Stimulated activated CD4-positive, alpha-beta T cell treated with anti-CD3 and anti-CD28 coated beads, Interleukin-12 subunit alpha, Interleukin-12 subunit beta, amount 100 ng/mL, for 48 hours (primary cell): Measurements from ENCODE around the gene S100A10.

Experiments used
- DNase-seq, 3 donors: peaks; one replicate each; pipeline ENCODE4 v3.0.0-alpha.2; 2020; ENCODE audit warnings: low read depth in 2 of 3, low spot score in 1 of 3

The S100A10 gene

DNA sequence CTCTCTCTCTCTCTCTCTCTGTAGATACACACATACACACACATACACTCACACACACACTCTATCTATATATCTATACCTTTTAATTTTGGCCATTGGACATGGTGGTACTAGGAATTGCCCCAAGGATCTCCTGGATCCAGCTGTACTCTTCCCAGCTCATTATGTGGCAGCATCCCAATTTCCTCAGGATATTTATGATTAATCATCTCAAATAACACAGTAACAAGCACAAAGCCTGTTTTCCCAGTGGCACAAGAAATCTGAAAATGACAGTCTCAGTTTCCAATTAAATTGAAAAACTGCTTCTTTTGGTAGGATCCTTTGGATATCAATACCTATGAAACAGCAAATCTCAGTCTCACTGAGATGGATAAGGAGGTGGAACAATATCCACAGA lies 27.6 kb downstream of the S100A10 start:
- DNase-seq = no peak

DNA sequence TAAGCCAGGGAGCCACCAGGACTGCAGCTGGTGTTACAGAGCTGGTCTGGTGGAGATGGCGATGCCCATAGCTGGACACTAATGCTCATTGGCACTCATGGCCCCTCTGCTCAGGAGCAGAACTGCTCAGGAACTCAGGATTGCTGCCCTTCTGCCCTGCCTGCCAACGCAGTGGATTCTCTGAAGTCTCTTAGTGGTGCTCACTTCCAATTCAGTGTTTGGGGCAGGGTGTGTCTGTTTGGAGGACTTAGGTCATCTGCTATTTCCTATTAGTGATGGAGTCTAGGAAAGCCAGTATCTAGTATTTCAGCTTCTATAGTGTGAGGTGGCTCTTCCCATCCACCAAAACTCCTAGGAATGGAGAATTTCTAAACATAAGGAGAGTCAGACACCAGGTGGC lies 29.1 kb downstream of the S100A10 start:
- DNase-seq = no peak

DNA sequence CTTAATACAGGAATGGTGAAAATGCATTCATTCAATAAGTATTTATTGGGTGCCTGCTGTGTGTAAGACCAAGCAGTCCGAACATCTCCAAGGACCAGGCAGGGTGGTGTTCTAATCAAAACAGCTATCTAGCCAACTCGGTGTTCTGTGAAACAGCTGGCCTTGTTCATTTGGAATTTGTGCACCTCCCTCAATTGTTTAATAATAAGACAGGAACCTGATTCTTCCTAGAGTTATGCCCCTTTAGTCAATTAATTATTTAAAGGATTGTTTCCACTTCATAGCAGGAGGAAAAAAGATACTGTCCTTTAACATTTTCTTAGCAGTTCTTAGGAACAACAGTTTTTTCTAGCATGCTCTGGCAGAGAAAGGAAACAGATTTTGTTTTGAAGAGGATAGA lies 30.4 kb downstream of the S100A10 start:
- DNase-seq = no peak

DNA sequence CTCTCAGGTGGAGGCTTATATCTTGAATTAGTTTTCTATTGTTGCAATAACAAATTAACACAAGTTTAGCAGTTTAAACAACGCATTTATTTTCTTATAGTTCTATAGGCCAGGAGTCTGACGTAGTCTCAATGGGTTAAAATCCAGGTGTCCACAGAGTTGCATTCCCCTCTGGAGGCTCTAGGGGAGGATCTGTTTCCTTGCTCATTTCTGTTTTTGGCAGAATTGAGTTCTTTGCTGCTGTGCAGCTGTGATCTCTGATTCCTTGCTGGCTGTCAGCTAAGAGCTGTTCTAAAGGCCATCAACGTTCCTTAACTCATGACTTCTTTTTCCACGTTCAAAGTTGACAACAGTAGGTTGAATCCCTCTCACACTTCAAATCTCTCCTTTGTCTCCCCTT lies 31.8 kb downstream of the S100A10 start:
- DNase-seq = no peak

DNA sequence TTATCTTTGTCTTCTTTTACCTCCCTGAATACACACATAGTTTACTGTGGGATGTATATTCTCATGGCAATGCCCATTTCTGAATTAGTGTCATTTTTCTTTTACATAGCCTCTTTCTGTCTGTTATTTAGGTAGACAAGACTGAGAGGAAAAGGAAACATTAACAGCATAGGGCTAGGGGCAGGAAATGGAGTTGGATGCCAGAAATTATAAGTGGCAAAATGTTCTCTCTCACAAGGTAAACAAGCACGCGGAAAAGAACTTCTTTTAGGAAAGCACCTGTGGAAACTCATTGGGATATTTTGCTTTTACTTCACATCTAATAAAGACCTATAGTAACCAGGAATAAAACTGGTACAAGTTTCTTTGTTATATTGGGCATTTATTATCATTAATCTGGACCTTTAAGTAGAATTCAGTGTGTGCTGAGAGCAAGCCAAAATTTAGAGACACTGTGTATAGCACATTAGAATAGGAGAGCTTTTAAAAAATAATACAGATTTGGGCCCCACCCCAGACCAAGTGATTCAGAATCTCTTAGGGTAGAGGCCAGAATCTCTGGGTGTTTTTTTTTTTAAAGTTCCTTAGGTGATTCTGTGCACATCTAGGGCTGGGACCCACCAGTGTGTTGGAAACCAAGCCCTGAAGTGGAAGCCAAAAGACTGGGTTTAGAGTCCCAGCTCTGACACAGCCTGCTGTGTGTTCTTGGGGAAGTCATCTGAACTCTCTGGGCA lies 32.7 kb downstream of the S100A10 start:
- DNase-seq = no peak

DNA sequence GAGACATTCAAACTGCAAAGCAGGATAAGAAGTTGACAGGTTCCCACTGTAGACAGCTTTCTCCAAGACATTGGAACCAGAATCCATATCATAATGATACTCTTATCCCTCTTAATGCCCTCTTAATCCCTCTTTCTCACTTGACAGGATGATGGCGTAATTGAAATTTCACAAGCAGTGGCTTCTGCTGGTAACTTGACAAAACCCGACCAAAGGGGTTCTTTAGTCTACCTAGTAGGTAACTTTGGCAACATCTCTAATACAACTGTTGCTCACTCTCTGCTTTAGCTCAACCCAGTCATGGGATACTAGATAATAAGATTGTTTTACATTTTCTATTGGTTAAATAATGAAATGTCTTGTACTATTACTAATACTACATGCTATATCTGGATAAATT lies 34.7 kb downstream of the S100A10 start:
- no peak for DNase-seq

DNA sequence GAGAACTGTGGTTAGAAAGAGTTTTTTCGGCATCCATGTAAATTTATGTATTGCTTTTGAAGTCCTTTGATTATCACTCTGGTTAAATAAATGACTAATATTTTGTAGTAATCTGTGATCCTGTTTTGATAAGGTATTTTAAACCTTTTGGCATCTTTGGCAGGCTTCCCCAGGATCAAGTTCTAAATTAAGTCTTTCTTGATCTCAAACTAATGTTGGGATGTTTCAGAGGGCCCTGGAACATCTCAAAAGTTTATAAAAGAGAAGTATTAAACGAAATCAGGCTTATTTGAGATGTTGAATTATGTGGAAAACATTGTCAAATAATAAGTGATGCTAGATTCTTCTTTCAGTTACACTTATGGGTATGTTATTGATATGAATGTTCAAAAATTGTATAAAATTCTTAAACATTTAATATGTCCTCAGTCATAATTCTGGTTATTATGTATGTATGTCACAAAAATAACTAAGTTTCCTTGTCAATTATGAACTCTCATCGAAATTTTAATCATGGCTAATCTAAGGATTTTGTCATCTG lies 36.6 kb downstream of the S100A10 start:
- no peak for DNase-seq

DNA sequence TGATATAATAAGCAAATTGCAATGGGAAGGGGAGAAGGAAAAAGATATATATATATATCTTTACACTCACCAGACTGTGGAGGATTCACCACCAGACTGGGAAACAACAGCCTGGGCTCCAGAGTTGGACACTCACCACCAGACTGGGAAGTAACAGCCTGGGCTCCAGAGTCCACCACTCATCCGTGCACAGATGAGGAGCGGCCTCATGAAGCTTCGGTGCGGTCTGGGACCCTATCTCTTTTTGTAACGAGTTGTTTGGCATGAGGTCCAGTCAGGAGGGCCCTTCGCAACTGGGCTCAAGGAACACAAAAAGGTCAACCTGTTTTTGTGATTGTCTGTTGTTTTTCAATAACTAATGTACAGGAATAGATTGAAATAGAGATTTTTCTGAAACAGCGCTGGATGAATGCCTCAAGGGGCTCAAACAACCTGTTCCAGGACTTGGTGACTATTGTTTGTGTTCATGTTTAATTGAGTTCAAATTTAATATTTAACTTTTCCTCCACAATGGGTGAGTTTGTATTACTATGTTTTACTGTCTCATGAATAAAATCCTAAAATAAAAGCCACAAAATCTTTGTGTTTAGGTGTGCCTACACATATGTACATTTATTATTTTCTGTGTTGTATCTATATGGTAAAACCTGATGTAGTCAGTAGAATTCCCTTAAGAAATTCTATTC lies 40.1 kb downstream of the S100A10 start:
- DNase-seq = no peak

DNA sequence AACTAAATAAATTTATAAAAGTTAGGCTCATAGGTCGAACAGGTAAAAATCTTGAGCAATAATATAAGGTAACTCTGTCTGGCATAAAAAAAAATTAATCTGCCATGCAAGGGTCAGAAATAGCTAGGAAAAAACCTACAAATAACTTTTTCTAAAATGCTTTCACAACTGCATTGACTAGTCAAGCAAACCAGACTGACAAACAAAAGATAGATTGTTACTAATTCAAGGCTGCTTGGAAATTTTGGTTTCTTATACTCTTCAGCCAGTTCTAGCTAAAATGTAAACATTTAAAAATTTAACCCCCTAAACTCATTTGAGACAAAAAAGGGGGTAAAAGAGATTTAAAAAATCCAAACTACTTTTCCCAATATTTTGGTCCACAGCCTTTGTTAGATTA lies 40.8 kb downstream of the S100A10 start:
- no peak for DNase-seq

DNA sequence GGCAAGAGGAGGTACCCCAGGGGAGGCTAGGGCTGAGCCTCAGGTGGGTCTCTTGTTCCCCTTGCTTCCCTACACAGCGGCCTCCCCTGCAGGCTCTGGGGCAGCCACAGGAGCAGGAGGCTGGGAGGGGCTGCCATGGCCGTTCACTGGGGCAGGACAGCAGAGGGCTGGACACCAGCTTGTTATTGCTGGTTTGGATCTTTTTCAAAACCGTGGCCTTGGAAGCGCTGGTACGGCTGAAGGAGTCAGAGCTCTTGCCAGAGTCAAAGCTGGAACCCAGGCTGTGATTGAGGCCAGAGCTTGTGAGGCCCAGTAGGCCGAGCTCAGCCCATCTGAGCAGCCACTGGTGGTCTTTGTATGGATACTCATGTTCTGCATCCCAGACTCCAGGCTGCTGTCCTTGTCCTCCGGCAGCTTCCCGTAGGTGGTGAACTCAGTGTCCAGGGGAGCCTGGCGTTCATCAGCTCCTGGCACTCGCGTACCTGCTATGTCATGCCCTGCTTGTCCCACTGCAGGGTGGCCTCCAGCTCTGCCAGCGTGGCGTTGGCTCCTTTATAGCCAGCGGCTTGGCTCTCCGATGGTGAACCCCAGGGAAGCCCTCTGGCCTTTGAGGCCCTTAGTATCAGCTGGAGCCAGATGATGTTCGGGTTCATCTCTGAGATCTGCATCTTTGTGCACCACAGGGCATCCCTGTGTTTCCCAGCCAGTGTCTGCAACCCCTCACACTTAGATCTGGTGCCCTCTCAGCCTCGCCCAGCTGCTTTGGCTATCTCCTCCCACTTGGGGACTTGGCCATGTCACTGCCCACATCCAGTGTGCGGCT lies 44.1 kb downstream of the S100A10 start:
- DNase-seq = no peak

DNA sequence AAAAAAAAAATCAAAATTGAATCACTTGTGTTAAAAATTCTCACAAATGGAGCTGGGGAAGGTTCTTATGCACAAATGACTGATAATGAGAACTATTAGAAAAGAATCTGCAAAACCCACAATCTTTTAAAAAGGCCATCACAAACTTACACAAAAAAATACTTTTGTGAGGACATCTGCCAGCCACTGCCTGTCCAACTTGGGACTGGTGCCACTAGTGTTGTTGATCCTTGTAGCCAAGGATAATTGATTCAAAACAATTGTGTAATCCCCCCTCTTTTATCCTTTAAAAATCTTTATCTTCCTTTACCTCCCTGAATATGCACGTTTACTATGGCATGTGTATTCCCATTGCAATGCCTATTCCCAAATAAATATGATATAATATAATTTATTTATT lies 45.2 kb downstream of the S100A10 start:
- no peak for DNase-seq

DNA sequence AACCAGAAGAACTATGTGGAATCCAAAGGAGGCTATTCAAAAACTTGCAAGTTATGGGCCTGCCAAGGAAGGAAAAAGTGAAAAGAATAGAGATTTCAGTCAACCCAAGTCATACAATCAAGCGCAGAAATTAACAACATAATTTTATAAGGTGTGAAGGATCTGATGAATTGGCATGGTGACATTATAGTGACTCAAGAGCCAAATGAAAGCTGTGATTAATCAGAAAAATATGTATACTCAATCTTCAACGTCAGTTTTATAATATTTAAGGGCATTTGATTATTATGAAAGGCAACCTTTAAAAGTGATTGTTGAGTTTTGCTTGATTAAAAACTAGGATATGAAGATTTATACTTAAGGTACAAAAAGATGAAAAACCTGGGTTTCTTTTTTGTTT lies 46.5 kb downstream of the S100A10 start:
- DNase-seq = no peak

DNA sequence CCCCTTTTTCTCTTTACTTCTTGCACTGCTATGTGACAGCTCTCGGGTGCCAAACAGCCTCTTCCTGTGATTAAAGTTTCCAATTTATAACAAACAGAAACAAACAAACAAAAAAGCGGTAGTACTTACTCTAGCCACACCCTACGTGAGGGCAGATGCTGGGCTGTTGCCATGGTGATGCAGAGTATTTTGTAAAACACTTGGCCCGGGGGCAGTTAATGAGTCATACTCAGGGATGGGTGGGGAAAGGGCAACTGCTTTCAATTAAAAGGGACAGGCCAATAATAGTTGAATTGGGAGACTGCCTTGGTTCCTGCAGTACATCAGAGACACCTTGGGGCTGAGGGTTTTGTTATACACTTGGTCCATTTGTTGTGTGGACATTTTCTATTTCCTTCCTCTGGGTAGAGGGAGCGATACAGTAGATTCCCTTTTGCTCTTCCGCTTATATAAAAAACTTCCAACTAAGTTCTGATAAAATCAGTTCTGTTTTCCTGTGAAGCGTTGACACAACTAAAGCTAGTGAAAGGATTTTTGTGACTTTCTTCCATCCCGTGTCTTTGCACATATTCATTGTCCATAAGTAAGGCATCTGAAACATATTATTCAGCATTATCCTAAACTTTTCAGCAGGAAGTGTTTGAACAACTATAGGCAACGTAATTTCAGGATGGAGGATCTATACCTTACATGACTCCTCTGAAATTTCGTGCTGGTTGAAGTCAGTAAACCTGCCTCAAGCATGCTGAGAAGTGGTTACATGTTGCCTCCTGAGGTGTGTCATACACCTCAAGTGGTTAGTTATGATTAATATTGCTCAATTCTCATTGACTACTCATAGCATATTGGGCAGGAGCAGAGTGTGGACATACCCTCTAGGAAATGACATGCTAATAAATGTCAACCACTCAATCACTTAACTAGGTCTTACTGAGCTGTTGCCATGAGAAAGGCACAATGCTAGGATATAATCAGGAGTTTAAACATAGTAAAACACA lies 47.6 kb downstream of the S100A10 start:
- peak; percentile 55 to 63 (median 59) for DNase-seq

DNA sequence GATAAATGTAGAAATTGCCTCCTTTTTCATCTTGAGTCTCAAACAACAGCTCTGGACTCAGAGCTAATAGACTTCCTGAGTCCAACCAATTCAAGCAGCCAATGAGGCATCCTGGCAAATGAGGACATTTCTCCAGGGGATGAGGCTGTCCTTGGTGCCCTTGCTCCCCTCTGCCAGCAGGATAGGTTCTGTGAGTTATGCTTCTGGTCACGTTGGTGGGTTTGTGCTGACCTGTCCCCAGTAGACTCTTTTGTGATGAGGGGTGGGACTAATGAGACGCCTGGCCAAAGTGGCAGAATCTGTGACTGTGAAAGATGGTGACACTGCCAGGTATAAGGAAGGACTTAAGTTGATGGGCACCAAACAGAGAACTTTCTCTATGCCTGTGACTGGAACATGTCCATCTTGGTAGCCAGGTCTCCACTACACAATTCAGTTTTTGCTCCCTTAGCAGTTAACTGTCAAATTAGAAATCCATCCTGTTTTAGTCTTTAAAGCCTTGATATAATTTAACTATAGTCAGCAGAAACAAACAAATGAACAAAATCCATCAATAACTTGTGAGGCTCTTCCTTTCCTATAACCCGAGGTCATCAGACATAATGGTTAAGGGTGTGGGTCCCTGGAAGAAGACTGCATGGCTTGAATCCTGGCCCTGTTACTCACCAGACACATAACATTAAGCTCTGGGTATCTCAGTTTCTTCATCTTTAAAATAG lies 48.6 kb downstream of the S100A10 start:
- DNase-seq = no peak

DNA sequence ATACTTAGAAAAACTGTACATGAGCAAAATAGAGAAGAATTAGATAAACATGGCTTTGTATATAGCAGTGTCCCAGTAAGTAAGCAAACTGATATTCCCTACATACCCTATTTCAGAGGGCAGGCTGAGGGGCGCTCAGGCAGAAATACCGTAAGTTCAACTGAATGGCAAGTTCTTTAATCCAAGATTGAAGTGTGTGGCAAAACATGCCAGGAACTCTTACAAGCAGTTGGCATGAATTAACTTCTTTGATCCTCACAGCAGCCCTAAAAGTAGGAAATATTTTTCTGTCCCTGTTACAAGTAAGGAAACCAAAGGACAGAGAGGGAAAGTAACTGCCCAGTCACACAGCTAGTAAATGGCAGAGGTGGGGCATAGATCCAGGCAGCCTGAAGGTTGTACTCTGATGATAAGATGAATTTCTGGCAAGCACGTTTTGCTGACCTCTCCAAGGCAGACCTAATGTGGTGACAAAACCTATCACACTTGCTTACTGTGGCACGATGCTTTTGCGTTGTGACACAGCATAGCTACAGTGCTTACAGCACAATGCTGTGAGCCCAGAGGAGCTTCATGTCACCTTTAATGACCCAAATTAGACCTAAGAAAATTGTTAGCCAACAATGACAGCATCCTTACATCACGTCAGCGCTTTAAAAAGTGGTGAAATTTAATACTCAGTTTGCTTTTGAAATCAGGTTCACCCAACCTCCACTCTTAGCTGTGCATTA lies 49.4 kb downstream of the S100A10 start:
- DNase-seq = no peak

DNA sequence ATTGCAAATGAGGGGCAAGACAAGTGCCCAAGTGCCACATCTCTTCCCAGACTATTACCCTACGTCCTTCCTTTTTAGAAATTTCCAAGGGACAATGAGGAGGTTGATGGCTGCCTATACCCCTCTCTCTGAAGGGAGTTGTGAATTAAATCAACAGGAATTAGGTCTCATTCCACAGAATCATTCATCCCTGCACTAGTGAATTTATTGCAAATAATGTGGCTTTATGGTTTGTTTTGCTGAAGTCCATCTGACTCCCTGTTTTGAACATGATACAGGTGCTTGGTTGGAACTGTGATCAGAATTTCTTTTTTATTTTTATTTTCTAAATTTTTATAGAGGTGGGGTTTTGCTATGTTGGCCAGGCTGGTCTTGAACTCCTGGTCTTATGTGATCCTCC lies 50.1 kb downstream of the S100A10 start:
- no peak for DNase-seq

DNA sequence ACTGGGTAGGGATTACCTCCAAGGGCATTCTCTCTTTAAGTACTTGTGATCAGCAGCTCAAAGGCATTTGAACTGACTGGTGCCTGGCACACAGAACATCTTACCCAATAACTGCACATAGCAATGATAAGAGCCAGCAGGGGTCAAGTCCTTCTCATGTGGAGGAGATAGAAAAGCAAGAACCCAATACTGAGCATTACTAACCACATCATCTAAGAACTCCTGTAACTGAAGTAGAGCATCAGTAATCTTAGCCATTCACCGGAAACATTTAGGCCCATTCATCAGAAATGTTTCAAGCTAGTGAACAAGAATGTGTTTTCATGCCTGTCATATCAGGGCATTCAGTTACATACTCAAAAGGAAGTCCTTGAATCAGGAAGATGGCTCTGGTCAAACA lies 50.8 kb downstream of the S100A10 start:
- no peak for DNase-seq

DNA sequence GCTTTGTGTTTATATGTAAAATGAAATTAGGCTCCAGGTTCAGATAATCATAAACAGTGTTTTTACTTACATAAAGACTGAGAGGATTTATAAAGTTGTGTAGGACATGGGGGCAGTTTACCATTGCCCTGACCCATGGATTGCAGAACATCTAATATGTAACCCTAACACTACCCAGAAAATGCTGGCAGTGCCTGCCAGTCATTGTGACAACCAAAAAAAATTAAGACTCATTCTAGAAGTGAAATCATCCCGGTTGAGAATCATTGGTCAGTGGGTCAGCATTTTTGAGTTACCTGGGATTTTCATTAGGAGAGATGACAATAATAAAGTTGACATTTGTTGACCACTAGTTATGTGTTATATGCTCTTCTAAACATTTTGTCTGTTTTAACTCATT lies 53.1 kb downstream of the S100A10 start:
- DNase-seq = no peak

DNA sequence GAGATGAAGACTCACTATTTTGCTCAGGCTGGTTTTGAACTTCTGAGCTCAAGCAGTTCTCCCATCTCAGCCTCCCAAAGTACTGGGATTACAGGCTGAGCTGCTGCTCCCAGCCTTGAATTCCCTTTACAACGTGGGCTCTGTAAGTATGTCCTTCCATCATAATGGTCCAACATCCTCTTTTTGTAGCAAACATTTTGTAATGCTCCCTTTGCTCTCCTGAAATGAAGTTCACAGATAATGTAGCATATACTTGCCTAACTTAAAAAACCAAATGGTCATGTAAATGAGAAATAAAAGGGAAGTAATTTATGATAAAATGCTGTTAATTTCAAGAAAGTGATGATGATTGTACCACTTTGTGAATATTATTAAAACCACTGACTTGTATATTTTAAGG lies 53.9 kb downstream of the S100A10 start:
- no peak for DNase-seq
